ENCODE results near the gene UBN1.

The UBN1 gene

DNA sequence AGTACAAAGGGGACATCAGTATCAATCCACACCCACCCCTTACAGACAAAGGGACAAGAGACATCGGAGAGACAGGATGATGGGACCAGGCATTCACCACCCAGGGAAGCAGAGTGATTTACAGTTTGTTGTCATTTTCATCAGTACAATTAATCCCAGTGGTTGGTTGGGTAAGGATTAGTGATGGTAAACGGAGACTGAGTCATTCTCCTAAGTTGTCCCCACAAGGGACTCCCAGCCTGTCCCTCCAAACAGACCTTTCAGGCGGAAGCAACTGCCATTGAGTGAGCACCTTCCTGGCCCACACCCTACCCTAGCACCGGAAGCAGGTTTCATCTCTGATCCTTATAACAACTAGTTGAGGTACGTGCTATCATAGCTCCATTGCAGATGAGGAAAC lies 78.5 kb downstream of the UBN1 start:
- TF ChIP-seq TAF1 (IDR thresholded peaks at IDR 0.05; ENCODE audit: borderline replicate concordance, insufficient read depth, low read length) (no peak), FOXP2 (optimal IDR thresholded peaks at IDR 0.05; ENCODE audit: borderline replicate concordance, extremely low read depth, extremely low read length, insufficient read depth) (no peak), POLR2AphosphoS5 (IDR thresholded peaks at IDR 0.05; ENCODE audit: low read depth, low read length) (no peak), SIN3A (IDR thresholded peaks at IDR 0.05; ENCODE audit: borderline replicate concordance, insufficient read depth, low read length) (no peak)
- TF ChIP-seq, protein P1, sequence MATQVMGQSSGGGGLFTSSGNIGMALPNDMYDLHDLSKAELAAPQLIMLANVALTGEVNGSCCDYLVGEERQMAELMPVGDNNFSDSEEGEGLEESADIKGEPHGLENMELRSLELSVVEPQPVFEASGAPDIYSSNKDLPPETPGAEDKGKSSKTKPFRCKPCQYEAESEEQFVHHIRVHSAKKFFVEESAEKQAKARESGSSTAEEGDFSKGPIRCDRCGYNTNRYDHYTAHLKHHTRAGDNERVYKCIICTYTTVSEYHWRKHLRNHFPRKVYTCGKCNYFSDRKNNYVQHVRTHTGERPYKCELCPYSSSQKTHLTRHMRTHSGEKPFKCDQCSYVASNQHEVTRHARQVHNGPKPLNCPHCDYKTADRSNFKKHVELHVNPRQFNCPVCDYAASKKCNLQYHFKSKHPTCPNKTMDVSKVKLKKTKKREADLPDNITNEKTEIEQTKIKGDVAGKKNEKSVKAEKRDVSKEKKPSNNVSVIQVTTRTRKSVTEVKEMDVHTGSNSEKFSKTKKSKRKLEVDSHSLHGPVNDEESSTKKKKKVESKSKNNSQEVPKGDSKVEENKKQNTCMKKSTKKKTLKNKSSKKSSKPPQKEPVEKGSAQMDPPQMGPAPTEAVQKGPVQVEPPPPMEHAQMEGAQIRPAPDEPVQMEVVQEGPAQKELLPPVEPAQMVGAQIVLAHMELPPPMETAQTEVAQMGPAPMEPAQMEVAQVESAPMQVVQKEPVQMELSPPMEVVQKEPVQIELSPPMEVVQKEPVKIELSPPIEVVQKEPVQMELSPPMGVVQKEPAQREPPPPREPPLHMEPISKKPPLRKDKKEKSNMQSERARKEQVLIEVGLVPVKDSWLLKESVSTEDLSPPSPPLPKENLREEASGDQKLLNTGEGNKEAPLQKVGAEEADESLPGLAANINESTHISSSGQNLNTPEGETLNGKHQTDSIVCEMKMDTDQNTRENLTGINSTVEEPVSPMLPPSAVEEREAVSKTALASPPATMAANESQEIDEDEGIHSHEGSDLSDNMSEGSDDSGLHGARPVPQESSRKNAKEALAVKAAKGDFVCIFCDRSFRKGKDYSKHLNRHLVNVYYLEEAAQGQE (IDR thresholded peaks at IDR 0.05; ENCODE audit: insufficient read depth in 1 of 2, low read depth in 2 of 2, low read length in 2 of 2) = no peak

DNA sequence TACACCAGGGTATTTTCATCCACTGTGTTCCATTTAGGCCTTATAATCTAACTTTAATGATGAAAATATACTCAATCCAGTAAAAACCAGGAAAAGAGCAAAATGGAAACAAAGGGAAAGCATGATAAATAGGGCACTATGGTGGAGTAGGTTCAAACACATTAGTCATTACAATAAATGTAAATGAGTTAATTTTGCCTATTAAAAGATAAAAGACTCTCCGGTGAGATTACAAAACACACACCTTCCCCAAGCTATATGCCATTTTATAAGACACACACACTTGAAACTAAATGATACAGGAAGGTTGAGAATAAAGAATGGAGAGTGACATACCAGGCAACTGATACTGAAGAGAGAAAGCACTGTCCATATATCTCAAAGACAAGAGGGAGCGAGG lies 79.6 kb downstream of the UBN1 start:
- TF ChIP-seq TAF1 (IDR thresholded peaks at IDR 0.05; ENCODE audit: borderline replicate concordance, insufficient read depth, low read length) (no peak), FOXP2 (optimal IDR thresholded peaks at IDR 0.05; ENCODE audit: borderline replicate concordance, extremely low read depth, extremely low read length, insufficient read depth) (no peak), POLR2AphosphoS5 (IDR thresholded peaks at IDR 0.05; ENCODE audit: low read depth, low read length) (no peak), SIN3A (IDR thresholded peaks at IDR 0.05; ENCODE audit: borderline replicate concordance, insufficient read depth, low read length) (no peak)
- TF ChIP-seq, protein P1 (IDR thresholded peaks at IDR 0.05; ENCODE audit: insufficient read depth in 1 of 2, low read depth in 2 of 2, low read length in 2 of 2) = no peak

DNA sequence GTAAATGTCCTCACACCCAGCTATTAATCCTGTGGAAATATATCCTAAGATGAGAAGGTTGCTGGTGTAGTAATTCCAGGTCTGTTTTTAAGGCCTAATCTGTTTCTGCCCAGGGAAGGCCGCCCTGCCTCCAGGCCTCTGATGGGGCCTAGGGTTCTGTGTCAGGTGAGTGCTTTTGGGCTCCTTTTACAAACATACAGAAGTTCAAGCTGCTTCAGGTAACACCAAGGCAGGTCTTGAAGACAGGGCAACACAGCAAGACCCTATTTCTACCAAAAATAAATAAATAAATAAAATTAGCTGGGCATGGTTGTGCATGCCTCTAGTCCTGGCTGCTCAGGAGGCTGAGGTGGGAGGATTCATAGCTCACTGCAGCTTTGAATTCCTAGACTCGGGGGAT lies 80.4 kb downstream of the UBN1 start:
- TF ChIP-seq POLR2AphosphoS5 (IDR thresholded peaks at IDR 0.05; ENCODE audit: low read depth, low read length) (no peak), FOXP2 (optimal IDR thresholded peaks at IDR 0.05; ENCODE audit: borderline replicate concordance, extremely low read depth, extremely low read length, insufficient read depth) (no peak), TAF1 (IDR thresholded peaks at IDR 0.05; ENCODE audit: borderline replicate concordance, insufficient read depth, low read length) (no peak), SIN3A (IDR thresholded peaks at IDR 0.05; ENCODE audit: borderline replicate concordance, insufficient read depth, low read length) (no peak)
- TF ChIP-seq, protein P1 (IDR thresholded peaks at IDR 0.05; ENCODE audit: insufficient read depth in 1 of 2, low read depth in 2 of 2, low read length in 2 of 2) = no peak

DNA sequence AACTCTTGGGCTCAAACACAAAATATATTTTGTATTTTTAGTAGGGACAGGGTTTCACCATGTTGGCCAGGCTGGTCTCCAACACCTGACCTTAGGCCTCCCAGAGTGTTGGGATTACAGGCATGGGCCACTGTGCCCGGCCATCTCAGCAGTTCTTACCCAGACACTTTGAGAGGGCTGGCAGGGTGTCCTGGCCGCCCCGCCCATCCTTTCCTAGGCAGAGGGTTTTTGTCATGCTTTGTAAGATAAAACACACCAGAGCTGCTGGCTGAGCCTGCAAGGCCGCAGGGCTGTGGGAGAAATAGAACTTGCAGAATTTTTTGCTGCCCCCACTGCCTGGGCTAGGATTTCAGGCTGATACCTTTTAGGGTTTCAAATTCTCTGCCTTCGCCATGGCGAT lies 80.9 kb downstream of the UBN1 start:
- no peak for TF ChIP-seq POLR2AphosphoS5 (IDR thresholded peaks at IDR 0.05; ENCODE audit: low read depth, low read length)
- no peak for TF ChIP-seq SIN3A (IDR thresholded peaks at IDR 0.05; ENCODE audit: borderline replicate concordance, insufficient read depth, low read length)
- TF ChIP-seq, protein P1 (IDR thresholded peaks at IDR 0.05; ENCODE audit: insufficient read depth in 1 of 2, low read depth in 2 of 2, low read length in 2 of 2) = no peak
- TF ChIP-seq FOXP2 (optimal IDR thresholded peaks at IDR 0.05; ENCODE audit: borderline replicate concordance, extremely low read depth, extremely low read length, insufficient read depth) = no peak

DNA sequence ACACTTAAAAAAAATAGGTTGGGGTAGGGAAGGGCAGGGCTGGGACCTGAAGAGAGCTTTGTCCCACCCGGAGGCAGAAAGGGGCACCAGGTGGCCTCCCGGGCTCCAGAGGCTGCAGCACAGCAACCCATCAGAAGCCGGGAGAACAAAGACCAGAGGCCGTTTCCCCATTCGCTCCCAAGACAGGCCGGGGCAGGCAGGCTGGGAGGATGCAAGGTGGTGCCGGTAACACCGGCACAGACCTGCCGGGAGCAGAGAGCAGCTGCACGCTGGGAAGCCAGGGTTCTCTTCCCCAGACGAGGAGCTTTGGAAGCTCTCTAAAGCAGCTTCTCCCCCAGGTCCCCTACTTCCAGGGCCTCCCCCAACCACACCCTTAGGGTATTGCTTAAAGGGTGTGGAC lies 84.1 kb downstream of the UBN1 start:
- TF ChIP-seq POLR2AphosphoS5 (IDR thresholded peaks at IDR 0.05; ENCODE audit: low read depth, low read length) = no peak
- TF ChIP-seq TAF1 (IDR thresholded peaks at IDR 0.05; ENCODE audit: borderline replicate concordance, insufficient read depth, low read length) = no peak
- no peak for TF ChIP-seq SIN3A (IDR thresholded peaks at IDR 0.05; ENCODE audit: borderline replicate concordance, insufficient read depth, low read length)
- TF ChIP-seq, protein P1 (IDR thresholded peaks at IDR 0.05; ENCODE audit: insufficient read depth in 1 of 2, low read depth in 2 of 2, low read length in 2 of 2) = no peak
- TF ChIP-seq FOXP2 (optimal IDR thresholded peaks at IDR 0.05; ENCODE audit: borderline replicate concordance, extremely low read depth, extremely low read length, insufficient read depth) = no peak

Measured in PFSK-1 (cell line).